Neural progenitor cell (in vitro differentiated cells): ENCODE measurements around the gene DTX3L. TPM values are rescaled to one million over a fixed set of nuclear protein-coding genes. Genes with fewer than 3 reads are reported as not detected.

Experiments
- DNase-seq: peaks from one replicate; pipeline ENCODE4 v3.0.0-alpha.2; 2016; ENCODE audit warnings: low spot score
- H2AFZ ChIP-seq: fragments of 200-600 bp; sonication (generic); replicated peaks from 2 replicates; pipeline ENCODE4 v1.6.1; 2016; ENCODE audit warnings: antibody characterized with exemption
- H3F3A ChIP-seq: fragments of 200-600 bp; sonication (generic); 2 replicates; pipeline ENCODE4 v1.6.1; 2016; ENCODE audit warnings: antibody characterized with exemption, low read depth
- H3K27ac ChIP-seq: fragments of 200-600 bp; sonication (generic); 2 replicates; pipeline ENCODE4 v1.5.1; 2016; ENCODE audit warnings: mild to moderate bottlenecking
- H3K27me3 ChIP-seq: fragments of 200-600 bp; sonication (generic); 2 replicates; pipeline ENCODE4 v1.6.1; 2016; ENCODE audit warnings: mild to moderate bottlenecking, moderate library complexity
- H3K36me3 ChIP-seq: fragments of 200-600 bp; sonication (generic); 2 replicates; pipeline ENCODE4 v1.5.1; 2016
- H3K4me1 ChIP-seq: fragments of 200-600 bp; sonication (generic); 2 replicates; pipeline ENCODE4 v1.6.1; 2016; ENCODE audit warnings: mixed run types
- H3K4me2 ChIP-seq: fragments of 200-600 bp; sonication (generic); 2 replicates; pipeline ENCODE4 v1.6.1; 2016
- H3K4me3 ChIP-seq: fragments of 200-600 bp; sonication (generic); 2 replicates; pipeline ENCODE4 v1.5.1; 2016
- H3K79me2 ChIP-seq: fragments of 200-600 bp; sonication (generic); 2 replicates; pipeline ENCODE4 v1.6.1; 2016; ENCODE audit warnings: low read depth
- H3K9ac ChIP-seq: fragments of 200-600 bp; sonication (generic); 2 replicates; pipeline ENCODE4 v1.6.1; 2016
- H3K9me3 ChIP-seq: fragments of 200-600 bp; sonication (generic); 2 replicates; pipeline ENCODE4 v1.5.1; 2016; ENCODE audit warnings: low read depth
- H4K20me1 ChIP-seq: fragments of 200-600 bp; sonication (generic); 2 replicates; pipeline ENCODE4 v1.6.1; 2016; ENCODE audit warnings: low read depth
- H3K27ac Mint-ChIP-seq: 3 replicates; pipeline ENCODE4 v1.8.0; 2021; ENCODE audit warnings: mixed read lengths
- H3K27me3 Mint-ChIP-seq: 2 replicates; pipeline ENCODE4 v1.8.0; 2022; ENCODE audit warnings: low read depth, mild to moderate bottlenecking, inconsistent platforms, moderate library complexity, mixed read lengths; ENCODE audit not compliant: insufficient read depth
- H3K36me3 Mint-ChIP-seq: 3 replicates; pipeline ENCODE4 v1.8.0; 2021; ENCODE audit warnings: mixed read lengths
- H3K4me1 Mint-ChIP-seq: 3 replicates; pipeline ENCODE4 v1.8.0; 2021; ENCODE audit warnings: mixed read lengths
- H3K4me3 Mint-ChIP-seq: 3 replicates; pipeline ENCODE4 v1.8.0; 2021; ENCODE audit warnings: mild to moderate bottlenecking, moderate library complexity, mixed read lengths
- H3K9me3 Mint-ChIP-seq: 3 replicates; pipeline ENCODE4 v1.8.0; 2020; ENCODE audit warnings: mixed read lengths
- CTCF ChIP-seq: fragments of 200-600 bp; sonication (generic); IDR thresholded peaks from 2 replicates; pipeline ENCODE4 v1.5.1; 2017; ENCODE audit warnings: antibody characterized with exemption, mild to moderate bottlenecking
- EZH2 ChIP-seq: fragments of 200-600 bp; sonication (generic); IDR thresholded peaks from 2 replicates; pipeline ENCODE4 v1.6.1; 2017; ENCODE audit warnings: antibody characterized with exemption, mild to moderate bottlenecking, moderate library complexity
- EZH2phosphoT487 ChIP-seq: fragments of 200-600 bp; sonication (generic); IDR thresholded peaks from 2 replicates; pipeline ENCODE4 v1.6.1; 2017; ENCODE audit warnings: antibody characterized with exemption
- total RNA-seq: library from RNA; depleted of rRNA; stranded (reverse); fragments of >200 nt; gene quantifications from 2 replicates; pipeline ENCODE4 v1.2.3, GENCODE V29; 2015; ENCODE audit warnings: low replicate concordance

The DTX3L gene
- total RNA-seq, 1 donor from 2014 or later, result 3.2 TPM

- Histone ChIP-seq H2AFZ (no peak overlapping the region), H3K36me3 (no peaks in the 10 kb centered on the region), H3K27ac (no peak overlapping the region), H3K27me3 (no peaks in the 10 kb centered on the region), H3F3A (no peaks in the 10 kb centered on the region), H4K20me1 (no peaks in the 10 kb centered on the region), H3K9ac (no peak overlapping the region), H3K79me2 (no peaks in the 10 kb centered on the region), H3K9me3 (no peaks in the 10 kb centered on the region), H3K4me1 (peaks cover 3% of the 10 kb centered on the region), H3K4me3 (no peak overlapping the region), H3K4me2 (no peak overlapping the region)
- Mint-ChIP-seq H3K4me3 (no peak overlapping the region), H3K36me3 (no peaks in the 10 kb centered on the region), H3K4me1 (no peaks in the 10 kb centered on the region), H3K27ac (no peak overlapping the region), H3K27me3 (peaks cover 4% of the 10 kb centered on the region), H3K9me3 (no peaks in the 10 kb centered on the region)
- TF ChIP-seq EZH2phosphoT487 (no peak), EZH2 (no peak), CTCF (no peak)
- no peak for DNase-seq
These were observed 25.1 kb upstream of the DTX3L start for GRCh38 chr3:122538956-122539490.

GRCh38 chr3:122546151-122546550, 18.0 kb upstream of the DTX3L start:
- H3K36me3 Mint-ChIP-seq, result no peaks in the 10 kb centered on the region
- H3K27ac Mint-ChIP-seq, result no peak overlapping the region
- H3K27me3 Mint-ChIP-seq, result peaks cover 4% of the 10 kb centered on the region
- Histone ChIP-seq H2AFZ (no peak overlapping the region), H3K27me3 (no peaks in the 10 kb centered on the region), H3K4me3 (no peak overlapping the region), H3K79me2 (no peaks in the 10 kb centered on the region), H3K4me1 (no peaks in the 10 kb centered on the region), H3F3A (no peaks in the 10 kb centered on the region), H3K9ac (no peak overlapping the region), H3K9me3 (no peaks in the 10 kb centered on the region), H3K4me2 (no peak overlapping the region), H4K20me1 (no peaks in the 10 kb centered on the region), H3K36me3 (no peaks in the 10 kb centered on the region), H3K27ac (no peak overlapping the region)
- TF ChIP-seq CTCF (no peak), EZH2phosphoT487 (no peak), EZH2 (no peak)
- DNase-seq, result no peak
- no peaks in the 10 kb centered on the region for H3K4me1 Mint-ChIP-seq
- H3K9me3 Mint-ChIP-seq, result no peaks in the 10 kb centered on the region
- H3K4me3 Mint-ChIP-seq, result no peak overlapping the region

- TF ChIP-seq EZH2phosphoT487 (no peak), CTCF (no peak), EZH2 (no peak)
- Mint-ChIP-seq H3K9me3 (no peaks in the 10 kb centered on the region), H3K27ac (no peak overlapping the region), H3K4me1 (no peaks in the 10 kb centered on the region), H3K4me3 (no peak overlapping the region), H3K36me3 (no peaks in the 10 kb centered on the region), H3K27me3 (peaks cover 3% of the 10 kb centered on the region)
- no peaks in the 10 kb centered on the region for H3K9me3 ChIP-seq
- H3K9ac ChIP-seq, result no peak overlapping the region
- no peaks in the 10 kb centered on the region for H3F3A ChIP-seq
- H3K79me2 ChIP-seq, result no peaks in the 10 kb centered on the region
- no peak for DNase-seq
- H3K27me3 ChIP-seq, result no peaks in the 10 kb centered on the region
- H3K4me3 ChIP-seq, result no peak overlapping the region
- no peak overlapping the region for H3K27ac ChIP-seq
- H4K20me1 ChIP-seq, result no peaks in the 10 kb centered on the region
- H2AFZ ChIP-seq, result no peak overlapping the region
- no peaks in the 10 kb centered on the region for H3K36me3 ChIP-seq
- no peak overlapping the region for H3K4me2 ChIP-seq
- no peaks in the 10 kb centered on the region for H3K4me1 ChIP-seq
These were observed 16.1 kb upstream of the DTX3L start for GRCh38 chr3:122548076-122548475.
